H9 (cell line): ENCODE results near the gene CDK8. TPM values are rescaled to one million over a fixed set of nuclear protein-coding genes. Genes with fewer than 3 reads are reported as not detected.

Source experiments
- DNase-seq: peaks from one replicate; pipeline ENCODE4 v3.0.0-alpha.2; 2017
- H2AFZ ChIP-seq: one replicate; pipeline ENCODE4 v1.6.1; 2013; ENCODE audit warnings: mild to moderate bottlenecking, low read length, control low read depth, moderate library complexity
- H2AK5ac ChIP-seq: 2 replicates; pipeline ENCODE4 v1.6.1; 2013; ENCODE audit warnings: low read length, control low read depth, mixed read lengths; ENCODE audit not compliant: insufficient read length
- H2BK120ac ChIP-seq: one replicate; pipeline ENCODE4 v1.6.1; 2013; ENCODE audit warnings: low read depth, mild to moderate bottlenecking, low read length, control low read depth, inconsistent platforms; ENCODE audit not compliant: poor library complexity, severe bottlenecking
- H2BK12ac ChIP-seq: 2 replicates; pipeline ENCODE4 v1.6.1; 2013; ENCODE audit warnings: low read length, control low read depth, mixed read lengths, low read depth; ENCODE audit not compliant: insufficient read length
- H2BK15ac ChIP-seq: 2 replicates; pipeline ENCODE4 v1.6.1; 2013; ENCODE audit warnings: low read depth, low read length, control low read depth
- H2BK20ac ChIP-seq: one replicate; pipeline ENCODE4 v1.6.1; 2013; ENCODE audit warnings: low read depth, mild to moderate bottlenecking, low read length, control low read depth, inconsistent platforms; ENCODE audit not compliant: poor library complexity, severe bottlenecking
- H2BK5ac ChIP-seq: 2 replicates; pipeline ENCODE4 v1.6.1; 2013; ENCODE audit warnings: low read length, control low read depth, mixed read lengths; ENCODE audit not compliant: insufficient read length
- H3K14ac ChIP-seq: 2 replicates; pipeline ENCODE4 v1.6.1; 2013; ENCODE audit warnings: low read length, control low read depth; ENCODE audit not compliant: insufficient read depth
- H3K18ac ChIP-seq: 2 replicates; pipeline ENCODE4 v1.6.1; 2013; ENCODE audit warnings: low read depth, mild to moderate bottlenecking, mixed read lengths, low read length, control low read depth; ENCODE audit not compliant: insufficient read length
- H3K23ac ChIP-seq: 2 replicates; pipeline ENCODE4 v1.6.1; 2013; ENCODE audit warnings: low read length, control low read depth, mixed read lengths, low read depth; ENCODE audit not compliant: insufficient read length
- H3K23me2 ChIP-seq: 2 replicates; pipeline ENCODE4 v1.6.1; 2013; ENCODE audit warnings: low read depth, mild to moderate bottlenecking, mixed read lengths, low read length, control low read depth; ENCODE audit not compliant: insufficient read length, poor library complexity, severe bottlenecking
- H3K27ac ChIP-seq: 2 replicates; pipeline ENCODE4 v1.5.1; 2013; ENCODE audit warnings: low read length, control low read depth, mixed read lengths, low read depth; ENCODE audit not compliant: insufficient read length
- H3K27me3 ChIP-seq: 2 replicates; pipeline ENCODE4 v1.6.1; 2013; ENCODE audit warnings: low read length, control low read depth, inconsistent platforms; ENCODE audit not compliant: insufficient read depth
- H3K4ac ChIP-seq: 2 replicates; pipeline ENCODE4 v1.6.1; 2013; ENCODE audit warnings: low read depth, mild to moderate bottlenecking, control low read depth, inconsistent platforms, low read length, moderate library complexity
- H3K4me1 ChIP-seq: 2 replicates; pipeline ENCODE4 v1.6.1; 2013; ENCODE audit warnings: low read length, control low read depth, inconsistent platforms; ENCODE audit not compliant: insufficient read depth
- H3K4me2 ChIP-seq: 2 replicates; pipeline ENCODE4 v1.6.1; 2013; ENCODE audit warnings: low read length, control low read depth, mixed read lengths; ENCODE audit not compliant: insufficient read length, insufficient read depth
- H3K56ac ChIP-seq: 2 replicates; pipeline ENCODE4 v1.6.1; 2013; ENCODE audit warnings: low read depth, mild to moderate bottlenecking, mixed read lengths, low read length, control low read depth; ENCODE audit not compliant: insufficient read length
- H3K79me1 ChIP-seq: 2 replicates; pipeline ENCODE4 v1.6.1; 2013; ENCODE audit warnings: low read depth, mild to moderate bottlenecking, moderate library complexity, low read length, control low read depth, inconsistent platforms; ENCODE audit not compliant: insufficient read depth, poor library complexity, severe bottlenecking
- H3K79me2 ChIP-seq: 2 replicates; pipeline ENCODE4 v1.6.1; 2013; ENCODE audit warnings: low read length, control low read depth, inconsistent platforms; ENCODE audit not compliant: insufficient read depth
- H3K9ac ChIP-seq: 2 replicates; pipeline ENCODE4 v1.6.1; 2013; ENCODE audit warnings: low read length, control low read depth, mixed read lengths; ENCODE audit not compliant: insufficient read length; ENCODE audit errors: extremely low read depth
- H3K9me3 ChIP-seq: one replicate; pipeline ENCODE4 v1.6.1; 2013; ENCODE audit warnings: low read depth, low read length, inconsistent platforms; ENCODE audit not compliant: control insufficient read depth
- H3T11ph ChIP-seq: one replicate; pipeline ENCODE4 v1.6.1; 2013; ENCODE audit warnings: mild to moderate bottlenecking, low read length, control low read depth, inconsistent platforms
- H4K20me1 ChIP-seq: one replicate; pipeline ENCODE4 v1.6.1; 2013; ENCODE audit not compliant: control insufficient read depth, insufficient read length, insufficient read depth
- H4K5ac ChIP-seq: 2 replicates; pipeline ENCODE4 v1.6.1; 2013; ENCODE audit warnings: low read depth, mild to moderate bottlenecking, mixed read lengths, low read length, control low read depth; ENCODE audit not compliant: insufficient read length
- H4K8ac ChIP-seq: replicated peaks from 2 replicates; pipeline ENCODE4 v1.6.1; 2013; ENCODE audit warnings: low read length, control low read depth, mixed read lengths, low read depth; ENCODE audit not compliant: insufficient read length
- H4K91ac ChIP-seq: 2 replicates; pipeline ENCODE4 v1.6.1; 2013; ENCODE audit warnings: low read depth, mild to moderate bottlenecking, moderate library complexity, mixed read lengths, low read length, control low read depth; ENCODE audit not compliant: insufficient read length
- H3K27ac Mint-ChIP-seq, 3 experiments: 2 replicates in 2 of 3; 3 replicates in 1 of 3; pipeline ENCODE4 v1.8.0; 2020 to 2021; ENCODE audit warnings: mixed read lengths in 3 of 3, mild to moderate bottlenecking in 1 of 3, moderate library complexity in 1 of 3
- H3K27me3 Mint-ChIP-seq: 2 replicates; pipeline ENCODE4 v1.8.0; 2021; ENCODE audit warnings: low read depth, mild to moderate bottlenecking, moderate library complexity, mixed read lengths
- H3K36me3 Mint-ChIP-seq, 3 experiments: 2 replicates in 2 of 3; 3 replicates in 1 of 3; pipeline ENCODE4 v1.8.0; 2020 to 2021; ENCODE audit warnings: low read depth in 3 of 3, mixed read lengths in 3 of 3; ENCODE audit not compliant: insufficient read depth in 1 of 3
- H3K4me1 Mint-ChIP-seq, 2 experiments: 2 replicates each; pipeline ENCODE4 v1.8.0; 2020; ENCODE audit warnings: mixed read lengths in 2 of 2
- H3K4me3 Mint-ChIP-seq, 2 experiments: 2 replicates in 1 of 2; 3 replicates in 1 of 2; pipeline ENCODE4 v1.8.0; 2020 to 2021; ENCODE audit warnings: mild to moderate bottlenecking in 2 of 2, mixed read lengths in 2 of 2, moderate library complexity in 1 of 2
- H3K9me3 Mint-ChIP-seq, 2 experiments: 2 replicates in 1 of 2; 3 replicates in 1 of 2; pipeline ENCODE4 v1.8.0; 2020; ENCODE audit warnings: mild to moderate bottlenecking in 2 of 2, mixed read lengths in 2 of 2, moderate library complexity in 1 of 2
- WGBS: extraction: QIAGEN DNeasy Blood & Tissue Kit; methylation state at CpG from one replicate; pipeline ENCODE4 v1.1.7; 2013; ENCODE audit warnings: missing lambda C conversion rate, low lambda C conversion rate, mixed read lengths; ENCODE audit not compliant: insufficient read length; ENCODE audit errors: extremely low coverage; 5-methylcytosine and 5-hydroxymethylcytosine counted together
- total RNA-seq: library from RNA; stranded (reverse); gene quantifications from 2 replicates; pipeline ENCODE4 v1.2.1, GENCODE V29; 2021
- TF ChIP-seq, protein P1 (sequence below): fragments of 200-600 bp; sonication (generic); conservative IDR thresholded peaks from 3 replicates; pipeline ENCODE4 v1.8.0; 2021; ENCODE audit warnings: antibody characterized with exemption, mild to moderate bottlenecking

CDK8 gene
- total RNA-seq, 1 experiment from 2014 or later, result 18.1 TPM

DNA sequence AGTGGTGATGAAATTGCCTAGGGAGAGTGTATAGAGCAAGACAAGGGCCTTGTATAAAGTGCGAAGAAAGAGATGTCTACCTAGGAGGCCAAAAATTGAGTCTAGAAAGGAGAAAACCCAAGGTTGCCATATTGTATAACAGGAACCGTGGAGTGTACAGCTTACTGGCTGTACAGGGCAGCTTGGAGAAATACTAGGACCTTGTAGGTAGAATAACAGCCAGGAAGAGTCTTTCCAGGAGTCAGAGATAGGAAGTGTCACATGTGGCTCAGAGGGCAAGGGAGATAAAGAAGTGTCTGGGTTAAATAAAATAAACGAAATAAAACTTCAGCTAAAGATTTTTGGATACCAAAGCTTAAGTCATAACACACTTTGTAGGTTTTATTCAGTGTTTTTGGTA is 12.4 kb downstream of the CDK8 start:
- Histone ChIP-seq H4K8ac (no peak overlapping the region), H3K23me2 (no peaks in the 10 kb centered on the region), H3K56ac (no peak overlapping the region), H2BK15ac (no peak overlapping the region), H2AFZ (no peak overlapping the region), H3K27ac (no peak overlapping the region), H4K20me1 (no peaks in the 10 kb centered on the region), H2BK120ac (no peak overlapping the region), H2BK12ac (no peak overlapping the region), H3K9ac (no peak overlapping the region), H4K91ac (no peak overlapping the region), H3K79me1 (no peaks in the 10 kb centered on the region), H3K4me2 (no peak overlapping the region), H3K14ac (no peak overlapping the region), H3K9me3 (no peaks in the 10 kb centered on the region), H3K27me3 (no peaks in the 10 kb centered on the region), H4K5ac (no peak overlapping the region), H3K79me2 (peaks cover 32% of the 10 kb centered on the region; the same call in 1 of the 2 replicates), H3K4me1 (no peaks in the 10 kb centered on the region; the same call in 1 of the 2 replicates), H3T11ph (no peak overlapping the region), H2AK5ac (no peak overlapping the region), H3K4ac (no peak overlapping the region), H2BK5ac (no peak overlapping the region), H3K23ac (no peak overlapping the region), H2BK20ac (no peak overlapping the region), H3K18ac (no peak overlapping the region)
- H3K27me3 Mint-ChIP-seq, result no peaks in the 10 kb centered on the region
- H3K4me1 Mint-ChIP-seq, result no peaks in the 10 kb centered on the region
- DNase-seq, result no peak
- WGBS, result no CpG with 5 or more reads among the region's 3 CpGs
- H3K27ac Mint-ChIP-seq, result no peak overlapping the region
- H3K36me3 Mint-ChIP-seq, result peaks cover 0 to 4% (median 1%) of the 10 kb centered on the region in 3 experiments; a peak in 2 of 7 replicates
- H3K4me3 Mint-ChIP-seq, result no peak overlapping the region
- H3K9me3 Mint-ChIP-seq, result no peaks in the 10 kb centered on the region; a peak in 1 of 5 replicates
- TF ChIP-seq, protein P1, sequence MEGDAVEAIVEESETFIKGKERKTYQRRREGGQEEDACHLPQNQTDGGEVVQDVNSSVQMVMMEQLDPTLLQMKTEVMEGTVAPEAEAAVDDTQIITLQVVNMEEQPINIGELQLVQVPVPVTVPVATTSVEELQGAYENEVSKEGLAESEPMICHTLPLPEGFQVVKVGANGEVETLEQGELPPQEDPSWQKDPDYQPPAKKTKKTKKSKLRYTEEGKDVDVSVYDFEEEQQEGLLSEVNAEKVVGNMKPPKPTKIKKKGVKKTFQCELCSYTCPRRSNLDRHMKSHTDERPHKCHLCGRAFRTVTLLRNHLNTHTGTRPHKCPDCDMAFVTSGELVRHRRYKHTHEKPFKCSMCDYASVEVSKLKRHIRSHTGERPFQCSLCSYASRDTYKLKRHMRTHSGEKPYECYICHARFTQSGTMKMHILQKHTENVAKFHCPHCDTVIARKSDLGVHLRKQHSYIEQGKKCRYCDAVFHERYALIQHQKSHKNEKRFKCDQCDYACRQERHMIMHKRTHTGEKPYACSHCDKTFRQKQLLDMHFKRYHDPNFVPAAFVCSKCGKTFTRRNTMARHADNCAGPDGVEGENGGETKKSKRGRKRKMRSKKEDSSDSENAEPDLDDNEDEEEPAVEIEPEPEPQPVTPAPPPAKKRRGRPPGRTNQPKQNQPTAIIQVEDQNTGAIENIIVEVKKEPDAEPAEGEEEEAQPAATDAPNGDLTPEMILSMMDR, result no peak
